Esophagus mucosa (tissue), 1 donor: Measurements from ENCODE around the gene VPS51. TPM values are rescaled to one million over a fixed set of nuclear protein-coding genes. Genes with fewer than 3 reads are reported as not detected.

Experiments
- ATAC-seq: fragments of 200-7000 bp; cut with Tn5 transposase; one replicate; pipeline ENCODE4 v1.9.1; 2020
- total RNA-seq: library from RNA; stranded (reverse); gene quantifications from one replicate; pipeline ENCODE4 v1.2.4, GENCODE V29; 2023
- donor health status: DM: yes; HTN: yes; CAD: no.

Gene VPS51
- total RNA-seq, 1 donor from 2014 or later = 76.4 TPM

GRCh38 chr11:65121447-65121864 is 25.4 kb downstream of the VPS51 start:
- ATAC-seq = peak; percentile 9

- peak; percentile 87 for ATAC-seq
These were observed 26.1 kb downstream of the VPS51 start, which contains the start of the genes FAU and MRPL49 for GRCh38 chr11:65121865-65122696. FAU (minus strand) TSS chr11:65122134; CDS start chr11:65121813, 321 bp downstream. MRPL49 (plus strand) TSS chr11:65122321; CDS start chr11:65122347, 26 bp downstream.

GRCh38 chr11:65124480-65125196 is 28.6 kb downstream of the VPS51 start:
- ATAC-seq = no peak

GRCh38 chr11:65125197-65126056 is 29.4 kb downstream of the VPS51 start:
- no peak for ATAC-seq

GRCh38 chr11:65126624-65127274 is 30.7 kb downstream of the VPS51 start:
- ATAC-seq = no peak

GRCh38 chr11:65127473-65128181 is 31.6 kb downstream of the VPS51 start:
- ATAC-seq = no peak

GRCh38 chr11:65128182-65129145 is 32.5 kb downstream of the VPS51 start:
- ATAC-seq = no peak

- no peak for ATAC-seq
These were observed 33.8 kb downstream of the VPS51 start for GRCh38 chr11:65129649-65130441.

GRCh38 chr11:65130631-65131416 is 34.8 kb downstream of the VPS51 start:
- no peak for ATAC-seq

GRCh38 chr11:65131417-65131776 is 35.4 kb downstream of the VPS51 start:
- ATAC-seq = no peak

- ATAC-seq = no peak
These were observed 35.9 kb downstream of the VPS51 start for GRCh38 chr11:65131895-65132237.

- no peak for ATAC-seq
These were observed 36.4 kb downstream of the VPS51 start for GRCh38 chr11:65132238-65132987.

- ATAC-seq = peak; percentile 42
These were observed 37.1 kb downstream of the VPS51 start for GRCh38 chr11:65132988-65133700.

GRCh38 chr11:65133724-65134123 is 37.7 kb downstream of the VPS51 start:
- ATAC-seq = no peak

- ATAC-seq = peak; percentile 83
These were observed 38.4 kb downstream of the VPS51 start, which contains the start of gene SYVN1 for GRCh38 chr11:65134240-65134951. SYVN1 (minus strand) TSS chr11:65134519; CDS start chr11:65133601, 918 bp downstream.

- ATAC-seq = peak; percentile 88
These were observed 39.1 kb downstream of the VPS51 start for GRCh38 chr11:65134952-65135632.
